ENCODE data around the gene CHIC2. TPM values are rescaled to one million over a fixed set of nuclear protein-coding genes. Genes with fewer than 3 reads are reported as not detected.
A peak's percentile ranks its signal among the peaks of the same experiment; 100 is the strongest.

Gene CHIC2
- total RNA-seq, 1 experiment from 2014 or later, result 8.2 TPM

- no peak overlapping the region for H3K9ac ChIP-seq (ENCODE audit: extremely low read depth, insufficient read length, low read length)
- no peaks in the 10 kb centered on the region for H3K9me3 ChIP-seq (ENCODE audit: control insufficient read depth, low read depth, low read length)
- no peak overlapping the region for H2BK120ac ChIP-seq (ENCODE audit: low read depth, low read length, poor library complexity, severe bottlenecking)
- no peak overlapping the region for H4K5ac ChIP-seq (ENCODE audit: insufficient read length, low read depth, low read length)
- no peaks in the 10 kb centered on the region for H4K20me1 ChIP-seq (ENCODE audit: control insufficient read depth, insufficient read depth, insufficient read length)
- H3K23me2 ChIP-seq (ENCODE audit: insufficient read length, low read depth, low read length, poor library complexity, severe bottlenecking), result peaks cover 20% of the 10 kb centered on the region
- no peak overlapping the region for H2BK5ac ChIP-seq (ENCODE audit: insufficient read length, low read length)
- H3K27me3 ChIP-seq (ENCODE audit: insufficient read depth, low read length), result peaks cover 90% of the 10 kb centered on the region
- H3K23ac ChIP-seq (ENCODE audit: insufficient read length, low read depth, low read length), result no peak overlapping the region
- H3K14ac ChIP-seq (ENCODE audit: insufficient read depth, low read length), result no peak overlapping the region
- H3T11ph ChIP-seq (ENCODE audit: low read length), result no peak overlapping the region
- H3K4me3 Mint-ChIP-seq, result peak overlapping the region in 1 of 2 experiments; percentile 78; a peak in 3 of 5 replicates
- no peak for TF ChIP-seq CTCF (conservative IDR thresholded peaks at IDR 0.05)
- H2AK5ac ChIP-seq (ENCODE audit: insufficient read length, low read length), result no peak overlapping the region
- no peak overlapping the region for H2BK12ac ChIP-seq (ENCODE audit: insufficient read length, low read depth, low read length)
- no peak overlapping the region for H3K27ac Mint-ChIP-seq
- H2BK15ac ChIP-seq (ENCODE audit: low read depth, low read length), result no peak overlapping the region
- H3K4me2 ChIP-seq (ENCODE audit: insufficient read depth, insufficient read length, low read length), result peak overlapping the region; percentile 85
- no peak overlapping the region for H3K27ac ChIP-seq (ENCODE audit: insufficient read length, low read depth, low read length)
- peaks cover 10% of the 10 kb centered on the region for H3K4me1 ChIP-seq (ENCODE audit: insufficient read depth, low read length)
- no peaks in the 10 kb centered on the region for H3K36me3 Mint-ChIP-seq (ENCODE audit: insufficient read depth in 1 of 3, low read depth in 3 of 3)
- H2AFZ ChIP-seq (ENCODE audit: low read length), result no peak overlapping the region
- H3K79me1 ChIP-seq (ENCODE audit: insufficient read depth, low read depth, low read length, poor library complexity, severe bottlenecking), result no peaks in the 10 kb centered on the region
- WGBS (ENCODE audit: extremely low coverage, insufficient read length, low lambda C conversion rate), result no CpG with 5 or more reads among the region's 5 CpGs
- H4K91ac ChIP-seq (ENCODE audit: insufficient read length, low read depth, low read length), result no peak overlapping the region
- no peaks in the 10 kb centered on the region for H3K79me2 ChIP-seq (ENCODE audit: insufficient read depth, low read length)
- H3K56ac ChIP-seq (ENCODE audit: insufficient read length, low read depth, low read length), result no peak overlapping the region
- H3K27me3 Mint-ChIP-seq (ENCODE audit: low read depth), result peaks cover 100% of the 10 kb centered on the region
- H3K4ac ChIP-seq (ENCODE audit: low read depth, low read length), result no peak overlapping the region
- no peak for DNase-seq
- peaks cover 0 to 6% of the 10 kb centered on the region in 2 experiments; a peak in 1 of 5 replicates for H3K9me3 Mint-ChIP-seq
- H4K8ac ChIP-seq (replicated peaks; ENCODE audit: insufficient read length, low read depth, low read length), result no peak overlapping the region
- no peak overlapping the region for H3K18ac ChIP-seq (ENCODE audit: insufficient read length, low read depth, low read length)
- H2BK20ac ChIP-seq (ENCODE audit: low read depth, low read length, poor library complexity, severe bottlenecking), result no peak overlapping the region
- H3K4me1 Mint-ChIP-seq, result peaks cover 63 to 85% of the 10 kb centered on the region in 2 experiments
These were observed 34.0 kb upstream of the CHIC2 start for GRCh38 chr4:54098375-54098774.
